ENCODE data around the gene HMGCLL1.

GRCh38 chr6:55604021-55604420, 25.0 kb upstream of the HMGCLL1 start:
- TF ChIP-seq CTCF (IDR thresholded peaks at IDR 0.05) (no peak), ZFX (IDR thresholded peaks at IDR 0.05; ENCODE audit: borderline replicate concordance) (no peak)

Measured in 22Rv1 (cell line).